GM12878 (cell line): Measurements from ENCODE around the gene NELL1. TPM values are rescaled to one million over a fixed set of nuclear protein-coding genes. Genes with fewer than 3 reads are reported as not detected.

Source experiments
- ATAC-seq: fragments of 200-7000 bp; cut with Tn5 transposase; 3 replicates; pipeline ENCODE4 v1.9.1; 2020; ENCODE audit warnings: mild to moderate bottlenecking, moderate library complexity
- BruUV-seq: library from RNA; stranded (reverse); fragments of 400-500 nt; replicated peaks from 2 replicates; lab custom pipeline; 2021; lab: Mats Ljungman, UMichigan
- CTCF ChIA-PET: fragments of 300-600 bp; sonication (Branson Sonifier 250); formaldehyde crosslinking; extraction: SDS; loops from one replicate; lab custom pipeline; 2021; ENCODE audit warnings: inconsistent platforms; lab: Yijun Ruan, JAX
- POLR2A ChIA-PET: fragments of 350-600 bp; formaldehyde crosslinking; extraction: SDS; loops from one replicate; lab custom pipeline; 2021; ENCODE audit warnings: inconsistent platforms; lab: Charles Lee
- RAD21 ChIA-PET: fragments of 300-600 bp; sonication (Branson Sonifier 250); formaldehyde crosslinking; loops from one replicate; lab custom pipeline; 2023; ENCODE audit warnings: antibody characterized with exemption; ENCODE audit not compliant: unreplicated experiment; lab: Charles Lee
- SMC1A ChIA-PET: fragments of 300-600 bp; sonication (Branson Sonifier 250); formaldehyde crosslinking; loops from one replicate; lab custom pipeline; 2023; ENCODE audit not compliant: unreplicated experiment, uncharacterized antibody; lab: Charles Lee
- DNase-seq: peaks from one replicate; pipeline ENCODE4 v3.0.0-alpha.2; 2011; ENCODE audit warnings: low read depth, low spot score
- FAIRE-seq: peaks from 3 replicates; lab custom pipeline; 2011; peaks lifted over from hg19 to GRCh38; lab: Jason Lieb, UNC
- H2AFZ ChIP-seq: 2 replicates; pipeline ENCODE4 v1.6.0; 2011; ENCODE audit warnings: low read depth, low read length, control low read depth; ENCODE audit not compliant: control insufficient read depth
- H3K27ac ChIP-seq: 2 replicates; pipeline ENCODE4 v1.5.1; 2011; ENCODE audit warnings: control low read depth; ENCODE audit not compliant: control insufficient read depth, insufficient read depth
- H3K27me3 ChIP-seq, 2 experiments: replicated peaks in 1 of 2; 2 replicates each; pipeline versions ENCODE4 v1.6.0 to v1.6.1; 2011; ENCODE audit warnings: low read length in 1 of 2; ENCODE audit not compliant: control insufficient read depth in 2 of 2, insufficient read depth in 2 of 2
- H3K36me3 ChIP-seq, 2 experiments: 2 replicates each; pipeline ENCODE4 v1.5.1; 2011; ENCODE audit warnings: low read length in 1 of 2; ENCODE audit not compliant: control insufficient read depth in 2 of 2, insufficient read depth in 2 of 2
- H3K4me1 ChIP-seq: 2 replicates; pipeline ENCODE4 v1.6.1; 2011; ENCODE audit warnings: mild to moderate bottlenecking, low read length, moderate library complexity, mixed read lengths; ENCODE audit not compliant: control insufficient read depth, insufficient read depth
- H3K4me2 ChIP-seq: 2 replicates; pipeline ENCODE4 v1.6.0; 2011; ENCODE audit warnings: control low read depth; ENCODE audit not compliant: control insufficient read depth, insufficient read depth
- H3K4me3 ChIP-seq: fragments of 200-600 bp; sonication (generic); 2 replicates; pipeline ENCODE4 v1.5.1; 2016
- H3K79me2 ChIP-seq: 2 replicates; pipeline ENCODE4 v1.6.0; 2011; ENCODE audit warnings: low read length; ENCODE audit not compliant: control insufficient read depth, insufficient read depth
- H3K9ac ChIP-seq: 2 replicates; pipeline ENCODE4 v1.8.0; 2011; ENCODE audit warnings: low read length, control low read depth, mixed read lengths; ENCODE audit not compliant: control insufficient read depth, insufficient read depth
- H3K9me3 ChIP-seq: replicated peaks from 3 replicates; pipeline ENCODE4 v1.5.1; 2011; ENCODE audit warnings: mild to moderate bottlenecking, low read length; ENCODE audit not compliant: control insufficient read depth, insufficient read depth
- H4K20me1 ChIP-seq: 2 replicates; pipeline ENCODE4 v1.6.0; 2011; ENCODE audit not compliant: control insufficient read depth, insufficient read depth
- ATF3 ChIP-seq: IDR thresholded peaks from 2 replicates; pipeline ENCODE4 v1.6.1; 2011; ENCODE audit warnings: low read depth, mild to moderate bottlenecking, low read length, moderate library complexity, borderline replicate concordance; ENCODE audit errors: extremely low read depth
- BCL11A ChIP-seq: IDR thresholded peaks from 2 replicates; pipeline ENCODE4 v1.6.1; 2011; ENCODE audit warnings: low read depth, low read length
- CBX5 ChIP-seq: sonication (generic); IDR thresholded peaks from 2 replicates; pipeline ENCODE4 v1.6.1; 2016; ENCODE audit warnings: low read depth, moderate library complexity, mild to moderate bottlenecking, inconsistent platforms
- EZH2 ChIP-seq: IDR thresholded peaks from 2 replicates; pipeline ENCODE4 v1.6.1; 2012; ENCODE audit warnings: low read depth, mild to moderate bottlenecking, control low read depth, inconsistent platforms, low read length, borderline replicate concordance; ENCODE audit not compliant: control insufficient read depth
- FOS ChIP-seq: IDR thresholded peaks from 3 replicates; pipeline ENCODE4 v1.6.1; 2011; ENCODE audit warnings: borderline replicate concordance; ENCODE audit not compliant: insufficient read length; ENCODE audit errors: extremely low read depth
- IRF5 ChIP-seq: fragments of 450-650 bp; IDR thresholded peaks from 2 replicates; pipeline ENCODE4 v1.6.1; 2017; ENCODE audit warnings: borderline replicate concordance
- JUNB ChIP-seq: IDR thresholded peaks from 2 replicates; pipeline ENCODE4 v1.6.1; 2016; ENCODE audit warnings: antibody characterized with exemption, mild to moderate bottlenecking
- NR2F1 ChIP-seq: fragments of 450-650 bp; conservative IDR thresholded peaks from 2 replicates; pipeline ENCODE4 v1.6.1; 2017; ENCODE audit warnings: mild to moderate bottlenecking
- POLR2AphosphoS2 ChIP-seq: IDR thresholded peaks from 2 replicates; pipeline ENCODE4 v1.6.1; 2011; ENCODE audit warnings: low read depth, mild to moderate bottlenecking, low read length, improper control_type of control experiment, moderate library complexity
- ZBTB11 ChIP-seq: fragments of 450-650 bp; formaldehyde crosslinking; IDR thresholded peaks from 2 replicates; pipeline ENCODE4 v1.5.0; 2022; ENCODE audit warnings: mild to moderate bottlenecking, missing genetic modification characterization
- WGBS: methylation state at CpG from one replicate; pipeline ENCODE4 v1.1.6; 2016; ENCODE audit warnings: low lambda C conversion rate; ENCODE audit not compliant: insufficient replicate concordance, insufficient coverage; ENCODE audit errors: missing lambda C conversion rate; 5-methylcytosine and 5-hydroxymethylcytosine counted together
- in situ Hi-C: fragments of 300-500 bp; cut with MboI; formaldehyde crosslinking; loops from 9 replicates; pipeline ENCODE4 v1.14.3; 2018; ENCODE audit warnings: mixed read lengths
- intact Hi-C: fragments of 100-400 bp; cut with micrococcal nuclease; formaldehyde crosslinking; loops from one replicate; pipeline ENCODE4 v1.14.2; 2022; ENCODE audit not compliant: unreplicated experiment
- polyA plus RNA-seq, 11 experiments: library from polyadenylated mRNA; depleted of rRNA in 4 of 11; unstranded in 6 of 11; stranded (reverse) in 5 of 11; fragments of >200 nt; fragmentation: Nextera tagmentation in 4 of 11; fragmentation: Illumina TruSeq in 1 of 11; extraction: Ambion mirVana in 4 of 11; extraction: Trizol in 1 of 11; gene quantifications; 1 replicate in 1 of 11; 2 replicates in 10 of 11; pipeline versions ENCODE4 v1.2.1 to v1.2.3, GENCODE V29; 2011 to 2016; ENCODE audit warnings: inconsistent platforms in 2 of 11, missing spikeins in 2 of 11, low read depth in 1 of 11
- total RNA-seq, 4 experiments: library from RNA; depleted of rRNA in 3 of 4; stranded (reverse); fragments of >200 nt in 3 of 4; fragmentation: Illumina TruSeq in 1 of 4; extraction: Trizol in 1 of 4; gene quantifications; 2 replicates each; pipeline versions ENCODE4 v1.2.1 to v1.2.3, GENCODE V29; 2013 to 2021

NELL1 gene
- total and polyA plus RNA-seq, 10 of the 15 experiments (the other 5 are each of a cell fraction or from before 2014, with no cell fraction given): 0.02 to 0.12 TPM; not detected in 8

- 29% methylated on average over 3 of the region's 3 CpGs for WGBS
- BruUV-seq: no TSS peak
- in situ Hi-C loops: no loop called here
These were observed 413.5 kb downstream of the NELL1 start for GRCh38 chr11:21082853-21083252.

GRCh38 chr11:21088930-21089329 lies 419.5 kb downstream of the NELL1 start:
- Histone ChIP-seq H3K9me3 (no peaks in the 10 kb centered on the region), H2AFZ (no peak overlapping the region), H3K4me1 (no peaks in the 10 kb centered on the region), H3K9ac (no peak overlapping the region), H3K4me2 (no peak overlapping the region), H4K20me1 (no peaks in the 10 kb centered on the region), H3K36me3 (no peaks in the 10 kb centered on the region), H3K79me2 (no peaks in the 10 kb centered on the region), H3K27me3 (no peaks in the 10 kb centered on the region), H3K27ac (no peak overlapping the region), H3K4me3 (no peak overlapping the region)
- no peak for ATAC-seq
- BruUV-seq: no TSS peak
- ChIA-PET SMC1A (no interaction called here), POLR2A (no interaction called here), RAD21 (no interaction called here), CTCF (no interaction called here)
- FAIRE-seq: no peak
- TF ChIP-seq JUNB: no peak
- TF ChIP-seq ZBTB11: no peak
- no peak for TF ChIP-seq FOS
- no peak for TF ChIP-seq POLR2AphosphoS2
- TF ChIP-seq CBX5: no peak
- intact Hi-C loops: no loop called here
- no peak for DNase-seq
- in situ Hi-C loops: no loop called here

More at GRCh38 chr11:21082853-21083252, 413.5 kb downstream of the NELL1 start:
- H3K79me2 ChIP-seq: no peaks in the 10 kb centered on the region
- TF ChIP-seq BCL11A (no peak), EZH2 (no peak), ATF3 (no peak), IRF5 (no peak), NR2F1 (no peak)
- H3K4me1 ChIP-seq: no peaks in the 10 kb centered on the region
- ChIA-PET CTCF (no interaction called here), RAD21 (no interaction called here), POLR2A (no interaction called here), SMC1A (no interaction called here)
- no peaks in the 10 kb centered on the region for H4K20me1 ChIP-seq
- no peaks in the 10 kb centered on the region for H3K27me3 ChIP-seq
- no peaks in the 10 kb centered on the region for H3K9me3 ChIP-seq
- H3K4me2 ChIP-seq: no peak overlapping the region
- no peak for DNase-seq
- H2AFZ ChIP-seq: no peak overlapping the region
- no peak overlapping the region for H3K27ac ChIP-seq
- no peak for ATAC-seq
- FAIRE-seq: no peak
- H3K36me3 ChIP-seq: no peaks in the 10 kb centered on the region
- intact Hi-C loops: no loop called here
- no peak overlapping the region for H3K4me3 ChIP-seq
- no peak overlapping the region for H3K9ac ChIP-seq
